GM23338 (cell line): ENCODE measurements around the gene DISP3.

ENCODE experiments used
- CREB1 ChIP-seq: fragments of 250-450 bp; sonication (Bioruptor Pico); IDR thresholded peaks from 2 replicates; pipeline ENCODE4 v1.5.0; 2020; ENCODE audit warnings: low read depth, mild to moderate bottlenecking, moderate library complexity
- EZH2phosphoT487 ChIP-seq: fragments of 200-600 bp; sonication (generic); IDR thresholded peaks from one replicate; pipeline ENCODE4 v1.8.1; 2018; ENCODE audit warnings: antibody characterized with exemption; ENCODE audit not compliant: unreplicated experiment
- JUNB ChIP-seq: IDR thresholded peaks from one replicate; pipeline ENCODE4 v1.6.1; 2016; ENCODE audit warnings: antibody characterized with exemption; ENCODE audit not compliant: unreplicated experiment
- POLR2AphosphoS5 ChIP-seq: IDR thresholded peaks from 2 replicates; pipeline ENCODE4 v1.6.1; 2016; ENCODE audit warnings: antibody characterized with exemption, low read depth
- REST ChIP-seq: IDR thresholded peaks from one replicate; pipeline ENCODE4 v1.6.1; 2018; ENCODE audit warnings: antibody characterized with exemption; ENCODE audit not compliant: unreplicated experiment
- STAT1 ChIP-seq: IDR thresholded peaks from one replicate; pipeline ENCODE4 v1.6.1; 2016; ENCODE audit warnings: antibody characterized with exemption; ENCODE audit not compliant: unreplicated experiment
- ZNF114 ChIP-seq: fragments of 250-450 bp; sonication (Bioruptor Pico); IDR thresholded peaks from 2 replicates; pipeline ENCODE4 v1.5.0; 2020; ENCODE audit warnings: mild to moderate bottlenecking, moderate library complexity
- TF ChIP-seq, protein P1 (sequence below), 2 experiments: fragments of 200-600 bp in 1 of 2; sonication (generic) in 1 of 2; conservative IDR thresholded peaks; 2 replicates each; pipeline versions ENCODE4 v1.5.1 to v1.6.1; 2016 to 2017; ENCODE audit warnings: antibody characterized with exemption in 2 of 2, low read depth in 2 of 2, mild to moderate bottlenecking in 2 of 2, moderate library complexity in 1 of 2

DNA sequence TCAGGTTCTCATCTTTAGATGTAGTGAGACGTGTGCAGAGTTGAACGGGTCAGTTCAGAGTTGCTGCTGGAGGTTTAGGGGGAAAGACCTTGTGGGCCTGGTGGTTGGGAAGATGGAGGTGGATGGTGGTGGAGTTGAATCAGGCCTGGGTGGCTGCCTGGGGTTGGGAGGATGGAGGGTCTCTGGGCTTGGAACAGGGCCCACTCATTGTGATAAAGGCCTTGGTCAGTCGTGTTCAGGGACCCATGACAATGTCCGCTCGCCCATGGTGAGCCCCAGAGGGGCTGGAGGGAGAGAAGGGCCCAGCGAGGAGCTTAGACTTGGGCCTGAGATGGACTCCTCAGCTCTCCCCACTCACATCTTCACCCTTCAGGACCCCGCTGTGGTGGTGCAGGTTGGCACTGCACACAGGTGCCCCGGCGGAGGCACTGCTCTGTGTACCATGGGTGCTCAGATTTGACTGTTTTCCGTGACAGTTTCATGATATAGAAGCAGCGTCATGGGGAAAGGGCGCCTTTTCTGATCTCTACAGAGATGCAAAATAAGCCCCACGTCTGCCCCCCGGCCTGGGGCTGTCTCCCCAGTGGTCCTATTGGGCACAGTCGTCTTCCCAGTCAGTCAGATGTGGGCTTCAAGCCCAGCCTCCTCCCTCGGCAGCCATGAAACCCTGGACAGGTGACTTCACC, 39.2 kb downstream of the DISP3 start:
- TF ChIP-seq, protein P1, sequence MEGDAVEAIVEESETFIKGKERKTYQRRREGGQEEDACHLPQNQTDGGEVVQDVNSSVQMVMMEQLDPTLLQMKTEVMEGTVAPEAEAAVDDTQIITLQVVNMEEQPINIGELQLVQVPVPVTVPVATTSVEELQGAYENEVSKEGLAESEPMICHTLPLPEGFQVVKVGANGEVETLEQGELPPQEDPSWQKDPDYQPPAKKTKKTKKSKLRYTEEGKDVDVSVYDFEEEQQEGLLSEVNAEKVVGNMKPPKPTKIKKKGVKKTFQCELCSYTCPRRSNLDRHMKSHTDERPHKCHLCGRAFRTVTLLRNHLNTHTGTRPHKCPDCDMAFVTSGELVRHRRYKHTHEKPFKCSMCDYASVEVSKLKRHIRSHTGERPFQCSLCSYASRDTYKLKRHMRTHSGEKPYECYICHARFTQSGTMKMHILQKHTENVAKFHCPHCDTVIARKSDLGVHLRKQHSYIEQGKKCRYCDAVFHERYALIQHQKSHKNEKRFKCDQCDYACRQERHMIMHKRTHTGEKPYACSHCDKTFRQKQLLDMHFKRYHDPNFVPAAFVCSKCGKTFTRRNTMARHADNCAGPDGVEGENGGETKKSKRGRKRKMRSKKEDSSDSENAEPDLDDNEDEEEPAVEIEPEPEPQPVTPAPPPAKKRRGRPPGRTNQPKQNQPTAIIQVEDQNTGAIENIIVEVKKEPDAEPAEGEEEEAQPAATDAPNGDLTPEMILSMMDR (conservative IDR thresholded peaks at IDR 0.05; ENCODE audit: low read depth in 2 of 2): no peak
- TF ChIP-seq JUNB (no peak), REST (no peak), STAT1 (no peak), CREB1 (no peak), POLR2AphosphoS5 (no peak), ZNF114 (CRISPR knock-in tag) (no peak), EZH2phosphoT487 (no peak)
